Measurements from ENCODE around the gene CHST7.

DNA sequence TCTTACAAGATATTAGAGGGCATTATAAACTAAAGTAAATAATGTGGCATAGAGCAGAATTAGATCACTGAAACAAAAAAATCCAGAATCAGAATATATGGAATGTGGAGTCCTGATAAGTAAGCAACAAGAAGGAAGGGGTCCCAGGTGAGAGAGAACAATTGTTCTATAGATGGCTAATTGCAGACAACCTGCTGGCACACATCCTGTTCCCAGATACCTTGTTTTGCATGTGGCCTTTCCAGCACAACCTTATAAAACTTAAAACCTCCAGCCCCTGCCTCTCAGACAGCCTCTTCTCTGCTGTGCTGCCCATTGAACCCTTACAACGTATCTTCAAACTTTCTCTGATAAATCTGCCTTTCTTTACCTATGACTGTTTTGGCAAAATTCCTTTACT lies 23.7 kb upstream of the CHST7 start:
- TF ChIP-seq ZFX (IDR thresholded peaks at IDR 0.05) (no peak), FOSL1 (IDR thresholded peaks at IDR 0.05; ENCODE audit: low read depth) (no peak), EZH2 (IDR thresholded peaks at IDR 0.05) (no peak), CEBPB (IDR thresholded peaks at IDR 0.05; ENCODE audit: low read depth) (no peak), YY1 (IDR thresholded peaks at IDR 0.05; ENCODE audit: extremely low read depth, insufficient replicate concordance, low read depth, low read length) (no peak), JUND (IDR thresholded peaks at IDR 0.05) (no peak), TCF7L2 (IDR thresholded peaks at IDR 0.05; ENCODE audit: borderline replicate concordance, extremely low read depth, insufficient read depth, insufficient read length) (no peak)
- TF ChIP-seq, protein P1, sequence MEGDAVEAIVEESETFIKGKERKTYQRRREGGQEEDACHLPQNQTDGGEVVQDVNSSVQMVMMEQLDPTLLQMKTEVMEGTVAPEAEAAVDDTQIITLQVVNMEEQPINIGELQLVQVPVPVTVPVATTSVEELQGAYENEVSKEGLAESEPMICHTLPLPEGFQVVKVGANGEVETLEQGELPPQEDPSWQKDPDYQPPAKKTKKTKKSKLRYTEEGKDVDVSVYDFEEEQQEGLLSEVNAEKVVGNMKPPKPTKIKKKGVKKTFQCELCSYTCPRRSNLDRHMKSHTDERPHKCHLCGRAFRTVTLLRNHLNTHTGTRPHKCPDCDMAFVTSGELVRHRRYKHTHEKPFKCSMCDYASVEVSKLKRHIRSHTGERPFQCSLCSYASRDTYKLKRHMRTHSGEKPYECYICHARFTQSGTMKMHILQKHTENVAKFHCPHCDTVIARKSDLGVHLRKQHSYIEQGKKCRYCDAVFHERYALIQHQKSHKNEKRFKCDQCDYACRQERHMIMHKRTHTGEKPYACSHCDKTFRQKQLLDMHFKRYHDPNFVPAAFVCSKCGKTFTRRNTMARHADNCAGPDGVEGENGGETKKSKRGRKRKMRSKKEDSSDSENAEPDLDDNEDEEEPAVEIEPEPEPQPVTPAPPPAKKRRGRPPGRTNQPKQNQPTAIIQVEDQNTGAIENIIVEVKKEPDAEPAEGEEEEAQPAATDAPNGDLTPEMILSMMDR (IDR thresholded peaks at IDR 0.05 in 2 of 3, conservative IDR thresholded peaks at IDR 0.05 in 1 of 3; ENCODE audit: borderline replicate concordance in 1 of 3, insufficient read depth in 1 of 3, low read depth in 2 of 3, low read length in 2 of 3) = no peak
- TF ChIP-seq, protein P2, sequence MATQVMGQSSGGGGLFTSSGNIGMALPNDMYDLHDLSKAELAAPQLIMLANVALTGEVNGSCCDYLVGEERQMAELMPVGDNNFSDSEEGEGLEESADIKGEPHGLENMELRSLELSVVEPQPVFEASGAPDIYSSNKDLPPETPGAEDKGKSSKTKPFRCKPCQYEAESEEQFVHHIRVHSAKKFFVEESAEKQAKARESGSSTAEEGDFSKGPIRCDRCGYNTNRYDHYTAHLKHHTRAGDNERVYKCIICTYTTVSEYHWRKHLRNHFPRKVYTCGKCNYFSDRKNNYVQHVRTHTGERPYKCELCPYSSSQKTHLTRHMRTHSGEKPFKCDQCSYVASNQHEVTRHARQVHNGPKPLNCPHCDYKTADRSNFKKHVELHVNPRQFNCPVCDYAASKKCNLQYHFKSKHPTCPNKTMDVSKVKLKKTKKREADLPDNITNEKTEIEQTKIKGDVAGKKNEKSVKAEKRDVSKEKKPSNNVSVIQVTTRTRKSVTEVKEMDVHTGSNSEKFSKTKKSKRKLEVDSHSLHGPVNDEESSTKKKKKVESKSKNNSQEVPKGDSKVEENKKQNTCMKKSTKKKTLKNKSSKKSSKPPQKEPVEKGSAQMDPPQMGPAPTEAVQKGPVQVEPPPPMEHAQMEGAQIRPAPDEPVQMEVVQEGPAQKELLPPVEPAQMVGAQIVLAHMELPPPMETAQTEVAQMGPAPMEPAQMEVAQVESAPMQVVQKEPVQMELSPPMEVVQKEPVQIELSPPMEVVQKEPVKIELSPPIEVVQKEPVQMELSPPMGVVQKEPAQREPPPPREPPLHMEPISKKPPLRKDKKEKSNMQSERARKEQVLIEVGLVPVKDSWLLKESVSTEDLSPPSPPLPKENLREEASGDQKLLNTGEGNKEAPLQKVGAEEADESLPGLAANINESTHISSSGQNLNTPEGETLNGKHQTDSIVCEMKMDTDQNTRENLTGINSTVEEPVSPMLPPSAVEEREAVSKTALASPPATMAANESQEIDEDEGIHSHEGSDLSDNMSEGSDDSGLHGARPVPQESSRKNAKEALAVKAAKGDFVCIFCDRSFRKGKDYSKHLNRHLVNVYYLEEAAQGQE (IDR thresholded peaks at IDR 0.05; ENCODE audit: low read depth) = no peak

Measured in HCT116 (cell line).